ENCODE results near the gene C2orf74. TPM values are rescaled to one million over a fixed set of nuclear protein-coding genes. Genes with fewer than 3 reads are reported as not detected.

C2orf74 gene
- 1 to 10 TPM; 2.7 to 9.7 (median 8.4) TPM for total RNA-seq
- 10 to 100 TPM; 12.2 to 21.4 TPM for polyA plus RNA-seq

DNA sequence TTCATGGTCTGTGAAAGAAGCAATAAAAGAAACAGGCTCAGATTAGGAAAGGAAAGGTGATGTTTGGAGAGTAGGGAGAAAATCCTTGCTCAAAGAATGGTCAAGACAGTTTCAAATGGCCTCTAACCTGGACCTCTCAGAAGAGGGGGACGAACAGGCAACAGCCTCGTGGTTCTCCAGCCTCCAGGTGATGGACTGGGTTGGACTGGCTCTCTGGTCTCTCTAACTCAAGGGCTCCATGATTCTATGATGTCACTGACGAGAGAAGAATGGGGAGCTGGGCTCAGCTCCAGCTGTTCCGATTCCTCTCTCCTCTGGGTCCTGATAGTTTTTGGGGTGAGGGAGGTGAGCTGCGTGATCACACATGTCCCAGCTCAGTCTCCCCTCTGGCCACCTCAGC, at the start of gene C2orf74:
Gene C2orf74, plus strand, starts transcription at position 301 of the 400 bp plus-strand sequence. CDS start 327 bp downstream, outside the sequence.
- no peak within 1 kb of the TSS for H3K4me3 ChIP-seq
- no peak for DNase-seq

GRCh38 chr2:61114147-61114546, 47.8 kb upstream of the C2orf74 start:
- Histone ChIP-seq H3K4me3 (no peak overlapping the region), H3K4me1 (no peaks in the 10 kb centered on the region), H3K36me3 (peaks cover 0 to 4% (median 0%) of the 10 kb centered on the region in 3 donors), H3K9me3 (no peaks in the 10 kb centered on the region), H3K27ac (no peak overlapping the region), H3K27me3 (no peaks in the 10 kb centered on the region)
- 90 to 91% methylated on average over 6 of the region's 6 CpGs for WGBS, 2 donors
- no peak for FAIRE-seq
- no peak for ATAC-seq
- TF ChIP-seq CTCF (IDR thresholded peaks at IDR 0.05): no peak
- no peak for DNase-seq
- intact Hi-C loops (cut with DNase I): no loop called here

More for the DNA sequence above, at the start of gene C2orf74:
- intact Hi-C loops (cut with DNase I): no loop called here
- Histone ChIP-seq H3K4me1 (no peaks in the 10 kb centered on the region), H3K27me3 (no peaks in the 10 kb centered on the region), H3K36me3 (peaks cover 0 to 12% (median 5%) of the 10 kb centered on the region in 3 donors), H3K9me3 (no peaks in the 10 kb centered on the region), H3K27ac (no peak within 1 kb of the TSS)
- WGBS, 2 donors: 94 to 95% methylated on average over 5 of the region's 5 CpGs
- TF ChIP-seq CTCF (IDR thresholded peaks at IDR 0.05): no peak
- FAIRE-seq (no peak), ATAC-seq (no peak)

- Histone ChIP-seq H3K27me3 (no peaks in the 10 kb centered on the region), H3K4me1 (no peaks in the 10 kb centered on the region), H3K4me3 (no peak overlapping the region), H3K36me3 (no peaks in the 10 kb centered on the region), H3K27ac (no peak overlapping the region), H3K9me3 (no peaks in the 10 kb centered on the region)
- ATAC-seq (no peak), DNase-seq (no peak), FAIRE-seq (no peak)
- intact Hi-C loops (cut with DNase I): no loop called here
- no peak for TF ChIP-seq CTCF (IDR thresholded peaks at IDR 0.05)
- 92 to 98% methylated on average over 2 of the region's 2 CpGs for WGBS, 2 donors
Observed at GRCh38 chr2:61116302-61116701, 45.7 kb upstream of the C2orf74 start.

DNA sequence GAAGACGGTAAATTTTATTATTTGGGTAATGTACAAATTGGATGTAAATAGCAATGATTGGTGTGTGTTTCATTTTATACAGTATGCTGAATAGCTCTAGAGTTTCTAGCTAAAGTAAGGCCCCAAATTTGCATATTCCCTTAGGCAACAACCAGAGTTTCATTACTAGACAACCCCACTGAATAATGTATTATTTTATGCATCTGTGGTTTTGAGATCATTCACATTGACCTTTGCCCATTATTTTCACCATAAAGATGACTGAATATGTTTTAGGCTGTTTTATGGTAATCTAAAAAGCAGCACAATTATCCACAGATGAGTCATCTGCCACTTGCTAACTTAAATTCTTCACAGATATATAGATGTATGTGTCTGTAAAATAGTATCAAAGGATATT, 44.5 kb upstream of the C2orf74 start:
- no peak for ATAC-seq
- Histone ChIP-seq H3K36me3 (no peaks in the 10 kb centered on the region), H3K4me3 (no peak overlapping the region), H3K27ac (no peak overlapping the region), H3K27me3 (no peaks in the 10 kb centered on the region), H3K4me1 (no peaks in the 10 kb centered on the region), H3K9me3 (no peaks in the 10 kb centered on the region)
- WGBS, 2 donors: 95 to 100% methylated on average over 1 of the region's 1 CpG
- DNase-seq: no peak
- FAIRE-seq: no peak
- no peak for TF ChIP-seq CTCF (IDR thresholded peaks at IDR 0.05)
- intact Hi-C loops (cut with DNase I): no loop called here

- Histone ChIP-seq H3K9me3 (no peaks in the 10 kb centered on the region), H3K36me3 (no peaks in the 10 kb centered on the region), H3K4me3 (no peak overlapping the region), H3K4me1 (no peaks in the 10 kb centered on the region), H3K27me3 (no peaks in the 10 kb centered on the region), H3K27ac (no peak overlapping the region)
- TF ChIP-seq CTCF (IDR thresholded peaks at IDR 0.05): no peak
- 91 to 92% methylated on average over 3 of the region's 3 CpGs for WGBS, 2 donors
- FAIRE-seq: no peak
- no peak for DNase-seq
- intact Hi-C loops (cut with DNase I): no loop called here
- no peak for ATAC-seq
Observed at GRCh38 chr2:61125123-61125710, 36.8 kb upstream of the C2orf74 start.

Measured in pancreas (tissue), 10 donors.